Adrenal gland (tissue), 19 donors: ENCODE data around the gene SLC45A2. TPM values are rescaled to one million over a fixed set of nuclear protein-coding genes. Genes with fewer than 3 reads are reported as not detected.
"Not testable (repeated sequence)": the region's sequence is repeated elsewhere in the genome, so short reads cannot be mapped to it uniquely, and the experiment has no call there.

Experiments used
- DNase-seq, 7 donors: peaks; one replicate each; pipeline ENCODE4 v3.0.0-alpha.2; 2019 to 2020
- H3K27ac ChIP-seq, 5 donors: fragments of 200-600 bp; sonication (generic) in 4 of 5; 1 replicate in 3 of 5; 2 replicates in 2 of 5; pipeline versions ENCODE4 v1.5.1 to v1.8.0; 2016 to 2020; ENCODE audit warnings: mild to moderate bottlenecking in 1 of 5
- H3K27me3 ChIP-seq: fragments of 200-600 bp; 2 replicates; pipeline ENCODE4 v1.8.0; 2021
- H3K36me3 ChIP-seq, 2 donors: fragments of 200-600 bp; replicated peaks in 1 of 2; 1 replicate in 1 of 2; 2 replicates in 1 of 2; pipeline versions ENCODE4 v1.5.1 to v1.8.0; 2018 to 2022
- H3K4me1 ChIP-seq, 2 donors: fragments of 200-600 bp; replicated peaks in 1 of 2; 1 replicate in 1 of 2; 2 replicates in 1 of 2; pipeline versions ENCODE4 v1.5.1 to v1.8.0; 2018 to 2021
- H3K4me3 ChIP-seq, 4 donors: fragments of 200-600 bp; sonication (generic) in 3 of 4; one replicate each; pipeline ENCODE4 v1.5.1; 2016 to 2018
- H3K9me3 ChIP-seq, 3 donors: fragments of 200-600 bp; sonication (generic) in 1 of 3; replicated peaks in 1 of 3; 1 replicate in 2 of 3; 2 replicates in 1 of 3; pipeline versions ENCODE4 v1.5.1 to v1.8.0; 2016 to 2021
- CTCF ChIP-seq, 6 experiments: fragments of 450-650 bp in 4 of 6; fragments of 200-600 bp in 2 of 6; sonication (generic) in 1 of 6; IDR thresholded peaks; 1 replicate in 5 of 6; 2 replicates in 1 of 6; pipeline versions ENCODE4 v1.5.1 to v1.8.0; 2016 to 2021; ENCODE audit warnings: antibody characterized with exemption in 6 of 6, mild to moderate bottlenecking in 2 of 6, moderate library complexity in 1 of 6
- POLR2A ChIP-seq, 2 donors: fragments of 450-650 bp; IDR thresholded peaks; one replicate each; pipeline ENCODE4 v1.6.1; 2017; ENCODE audit warnings: antibody characterized with exemption in 2 of 2, mild to moderate bottlenecking in 2 of 2, moderate library complexity in 1 of 2
- WGBS, 4 donors: extraction: QIAGEN DNeasy Blood & Tissue Kit in 2 of 4; methylation state at CpG; one replicate each; pipeline versions ENCODE4 v1.1.5 to v1.1.7; 2013 to 2017; 5-methylcytosine and 5-hydroxymethylcytosine counted together
- intact Hi-C, 2 donors: fragments of 100-400 bp; cut with DNase I; formaldehyde crosslinking; loops; one replicate each; pipeline versions ENCODE4 v1.14.1 to v1.15.0; 2022 to 2023
- long read RNA-seq, 10 donors: library from polyadenylated mRNA in 3 of 10; unstranded in 2 of 10; stranded (forward) in 1 of 10; transcript quantifications; one replicate each; pipeline ENCODE4 v2.0.0 and lab custom pipeline, GENCODE V29; 2021 to 2026
- polyA plus RNA-seq, 3 donors: library from polyadenylated mRNA; stranded (reverse); fragments of 200-250 nt in 2 of 3; fragments of 350-450 nt in 1 of 3; fragmentation: Illumina TruSeq in 1 of 3; extraction: RNeasy Lipid Tissue Mini Kit (QIAGEN cat#74804) in 1 of 3; gene quantifications; one replicate each; pipeline ENCODE4 v1.2.3, GENCODE V29; 2013 to 2014
- total RNA-seq, 9 donors: library from RNA; depleted of rRNA in 4 of 9; stranded (reverse); fragments of >200 nt in 4 of 9; fragments of 120-200 nt in 1 of 9; fragmentation: NEBNext Ultra II Directional in 1 of 9; extraction: Animal tissue kit (Norgen Biotek cat#: 25700) in 1 of 9; gene quantifications; one replicate each; pipeline versions ENCODE4 v1.1.0 to v1.2.4, GENCODE V29; 2013 to 2023
- donor health status: healthy with polysubstance abuse.
- donor health status: Bipolar disorder and iron deficiency.
- donor health status: DM: yes; HTN: yes; CAD: no.
- donor health status: DM: no; HTN: no; CAD: no.
- donor health status: DM: no; HTN: no; CAD: no.
- donor health status: DM: yes; HTN: yes; CAD: no.

The SLC45A2 gene
- total RNA-seq (under 1 TPM in 1 of 9 donors, not detected in 8; 0.44 TPM), polyA plus RNA-seq (under 1 TPM in 2 of 3 donors, not detected in 1; 0.03 to 0.16 TPM)
- long read RNA-seq, donor 1 = 0 reads
- long read RNA-seq, donor 2 = 0 reads
- long read RNA-seq, donor 3 = 0 reads
- long read RNA-seq, donor 4 = 0 reads
- long read RNA-seq, donor 5 = 0 reads
- long read RNA-seq, donor 6 = 0 reads
- long read RNA-seq, donor 7 = 0 reads
- long read RNA-seq, donor 8 = 0 reads
- long read RNA-seq, donor 9 = 0 reads
- long read RNA-seq, donor 10 = 0 reads

GRCh38 chr5:33984671-33985124, at the start of gene SLC45A2:
Gene SLC45A2 (minus strand): TSS chr5:33984693. CDS start chr5:33984583, 110 bp downstream.
- Histone ChIP-seq H3K4me1 (no peaks in the 10 kb centered on the region), H3K27ac (no peak within 1 kb of the TSS), H3K36me3 (peaks cover 0 to 22% of the 10 kb centered on the region in 2 donors), H3K27me3 (no peaks in the 10 kb centered on the region), H3K9me3 (no peaks in the 10 kb centered on the region), H3K4me3 (no peak within 1 kb of the TSS)
- peak in 1 of 7 donors; percentile 23 for DNase-seq
- intact Hi-C loops = no loop called here
- 69 to 79% (median 75%) methylated on average over 7 of the region's 7 CpGs for WGBS, 4 donors
- TF ChIP-seq CTCF (IDR thresholded peaks at IDR 0.05) (no peak), POLR2A (IDR thresholded peaks at IDR 0.05) (no peak)

GRCh38 chr5:34031966-34032365, 47.5 kb upstream of the SLC45A2 start:
- H3K9me3 ChIP-seq = no peaks in the 10 kb centered on the region
- no peak overlapping the region for H3K27ac ChIP-seq
- no peak overlapping the region for H3K4me3 ChIP-seq
- peaks cover 0 to 8% of the 10 kb centered on the region in 2 donors for H3K4me1 ChIP-seq
- DNase-seq = no peak
- TF ChIP-seq CTCF (IDR thresholded peaks at IDR 0.05) (no peak), POLR2A (IDR thresholded peaks at IDR 0.05) (no peak)
- no peaks in the 10 kb centered on the region for H3K36me3 ChIP-seq
- intact Hi-C loops = no loop called here
- 85 to 90% (median 89%) methylated on average over 3 of the region's 3 CpGs for WGBS, 4 donors
- H3K27me3 ChIP-seq = no peaks in the 10 kb centered on the region

- Histone ChIP-seq H3K27me3 (no peaks in the 10 kb centered on the region), H3K9me3 (no peaks in the 10 kb centered on the region), H3K36me3 (no peaks in the 10 kb centered on the region), H3K27ac (no peak overlapping the region), H3K4me1 (peaks cover 0 to 8% of the 10 kb centered on the region in 2 donors), H3K4me3 (no peak overlapping the region)
- intact Hi-C loops = no loop called here
- 51 to 90% (median 87%) methylated on average over 2 of the region's 2 CpGs for WGBS, 4 donors
- TF ChIP-seq POLR2A (IDR thresholded peaks at IDR 0.05) (no peak), CTCF (IDR thresholded peaks at IDR 0.05) (no peak)
- DNase-seq = no peak
Measured at GRCh38 chr5:34031117-34031516, 46.6 kb upstream of the SLC45A2 start.

GRCh38 chr5:34030585-34030984, 46.1 kb upstream of the SLC45A2 start:
- H3K27me3 ChIP-seq, H3K9me3 ChIP-seq, intact Hi-C loops, H3K4me1 ChIP-seq, H3K27ac ChIP-seq, H3K4me3 ChIP-seq, H3K36me3 ChIP-seq, DNase-seq: not testable (repeated sequence)
- 92 to 97% (median 95%) methylated on average over 2 of the region's 2 CpGs for WGBS, 4 donors

- no peaks in the 10 kb centered on the region for H3K9me3 ChIP-seq
- H3K4me1 ChIP-seq = peaks cover 0 to 8% of the 10 kb centered on the region in 2 donors
- H3K36me3 ChIP-seq = no peaks in the 10 kb centered on the region
- intact Hi-C loops = no loop called here
- no peak overlapping the region for H3K27ac ChIP-seq
- 37 to 59% (median 52%) methylated on average over 1 of the region's 1 CpG for WGBS, 4 donors
- H3K27me3 ChIP-seq = no peaks in the 10 kb centered on the region
- no peak for DNase-seq
- H3K4me3 ChIP-seq = no peak overlapping the region
- TF ChIP-seq POLR2A (IDR thresholded peaks at IDR 0.05) (no peak), CTCF (IDR thresholded peaks at IDR 0.05) (no peak)
Measured at GRCh38 chr5:34030048-34030447, 45.6 kb upstream of the SLC45A2 start.
